Measurements from ENCODE around the gene AOPEP.

AOPEP gene

DNA sequence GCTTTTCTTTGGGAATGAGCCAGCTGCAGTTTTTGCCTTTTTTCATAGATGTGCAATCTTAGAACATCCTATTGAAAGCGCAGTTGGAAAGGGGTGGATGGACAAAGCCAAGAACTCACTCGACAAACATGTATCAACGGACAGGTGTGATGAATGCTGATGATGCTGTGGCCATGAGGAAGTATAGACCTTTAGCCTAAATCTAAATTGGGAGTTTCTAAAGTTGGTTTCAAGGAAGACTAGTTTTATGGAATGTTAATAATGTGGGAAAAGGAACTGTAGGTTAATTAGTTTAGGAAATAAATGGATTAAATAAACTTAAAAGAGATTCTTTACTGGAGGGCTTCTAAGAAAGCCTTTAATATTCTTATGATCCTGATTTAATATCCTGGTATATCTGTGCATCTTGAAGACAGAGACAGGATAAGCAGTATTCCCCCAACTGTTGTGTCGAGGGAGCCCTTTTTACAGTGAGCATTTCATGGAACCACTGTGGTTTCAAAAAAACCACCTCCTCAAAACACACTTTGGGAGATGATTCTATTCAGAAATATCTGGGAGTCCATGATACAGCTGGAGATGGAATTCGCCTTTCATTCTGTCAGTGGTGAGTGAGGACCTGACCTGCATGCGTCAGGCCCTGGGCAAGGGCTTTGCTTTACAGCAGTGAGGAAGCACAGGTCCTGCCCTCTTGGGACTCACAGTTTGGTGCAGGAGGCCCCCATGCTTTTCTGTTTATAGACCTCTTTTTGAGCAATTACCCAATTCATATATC lies 82.6 kb downstream of the AOPEP start:
- Histone ChIP-seq H3K27ac (ENCODE audit: low read depth in 2 of 2, low read length in 2 of 2) (no peak overlapping the region), H3K9ac (ENCODE audit: low read depth in 1 of 2, low read length in 2 of 2) (no peak overlapping the region), H3K4me3 (ENCODE audit: low read length in 2 of 2) (no peak overlapping the region), H3K9me3 (ENCODE audit: control insufficient read depth in 2 of 2, low read length in 2 of 2) (no peaks in the 10 kb centered on the region), H3K36me3 (ENCODE audit: control insufficient read depth in 2 of 2, insufficient read depth in 2 of 2, low read length in 2 of 2) (no peaks in the 10 kb centered on the region), H3K4me1 (ENCODE audit: control insufficient read depth in 2 of 2, insufficient read depth in 2 of 2, low read length in 2 of 2) (peaks cover 7 to 20% of the 10 kb centered on the region in 2 donors), H3K27me3 (ENCODE audit: control insufficient read depth in 2 of 2, insufficient read depth in 2 of 2, low read length in 2 of 2) (no peaks in the 10 kb centered on the region)

DNA sequence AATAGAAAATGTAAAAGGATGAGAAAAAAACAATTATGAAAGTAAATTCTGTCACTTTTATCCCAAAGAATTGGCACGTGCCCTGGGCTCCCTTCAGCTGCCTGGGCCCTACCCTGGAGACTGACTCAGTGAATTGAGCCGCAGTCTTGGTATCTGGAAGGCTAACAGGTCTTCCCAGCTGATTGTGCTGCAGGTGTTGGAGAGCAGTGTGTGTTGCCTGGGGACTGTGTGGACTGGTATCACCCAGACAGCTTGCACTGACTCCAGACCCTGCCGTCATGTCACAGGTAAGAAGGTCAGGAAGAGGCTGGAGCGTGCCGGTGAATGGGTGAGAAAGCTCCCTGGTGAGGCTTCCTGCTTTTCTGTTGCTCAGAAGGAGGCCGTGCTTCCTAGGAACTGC lies 83.3 kb downstream of the AOPEP start:
- Histone ChIP-seq H3K9ac (ENCODE audit: low read depth in 1 of 2, low read length in 2 of 2) (no peak overlapping the region), H3K27me3 (ENCODE audit: control insufficient read depth in 2 of 2, insufficient read depth in 2 of 2, low read length in 2 of 2) (no peaks in the 10 kb centered on the region), H3K4me1 (ENCODE audit: control insufficient read depth in 2 of 2, insufficient read depth in 2 of 2, low read length in 2 of 2) (peaks cover 5 to 19% of the 10 kb centered on the region in 2 donors), H3K27ac (ENCODE audit: low read depth in 2 of 2, low read length in 2 of 2) (no peak overlapping the region), H3K9me3 (ENCODE audit: control insufficient read depth in 2 of 2, low read length in 2 of 2) (no peaks in the 10 kb centered on the region), H3K36me3 (ENCODE audit: control insufficient read depth in 2 of 2, insufficient read depth in 2 of 2, low read length in 2 of 2) (no peaks in the 10 kb centered on the region), H3K4me3 (ENCODE audit: low read length in 2 of 2) (no peak overlapping the region)

DNA sequence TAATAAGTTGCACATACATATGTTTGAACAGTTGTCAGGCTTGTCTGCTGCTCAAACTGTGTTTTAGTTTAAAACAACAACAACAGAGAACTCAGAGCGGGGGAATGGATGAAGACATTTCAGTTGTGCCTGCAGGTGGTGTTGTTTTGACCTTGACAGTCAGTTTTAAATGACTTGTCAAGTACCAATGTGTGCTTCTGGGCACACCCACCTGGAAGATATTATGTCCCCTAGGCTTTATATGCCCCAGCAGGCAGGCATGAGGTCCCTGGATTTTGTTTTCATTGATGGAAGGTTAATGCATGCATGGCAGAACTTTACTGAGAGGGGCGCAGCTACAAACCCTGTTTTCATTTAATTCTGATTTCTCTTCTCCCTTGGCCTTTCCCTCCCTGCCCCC lies 84.6 kb downstream of the AOPEP start:
- Histone ChIP-seq H3K36me3 (ENCODE audit: control insufficient read depth in 2 of 2, insufficient read depth in 2 of 2, low read length in 2 of 2) (no peaks in the 10 kb centered on the region), H3K9ac (ENCODE audit: low read depth in 1 of 2, low read length in 2 of 2) (no peak overlapping the region), H3K4me1 (ENCODE audit: control insufficient read depth in 2 of 2, insufficient read depth in 2 of 2, low read length in 2 of 2) (peaks cover 0 to 6% of the 10 kb centered on the region in 2 donors), H3K9me3 (ENCODE audit: control insufficient read depth in 2 of 2, low read length in 2 of 2) (no peaks in the 10 kb centered on the region), H3K4me3 (ENCODE audit: low read length in 2 of 2) (no peak overlapping the region), H3K27me3 (ENCODE audit: control insufficient read depth in 2 of 2, insufficient read depth in 2 of 2, low read length in 2 of 2) (no peaks in the 10 kb centered on the region), H3K27ac (ENCODE audit: low read depth in 2 of 2, low read length in 2 of 2) (no peak overlapping the region)

DNA sequence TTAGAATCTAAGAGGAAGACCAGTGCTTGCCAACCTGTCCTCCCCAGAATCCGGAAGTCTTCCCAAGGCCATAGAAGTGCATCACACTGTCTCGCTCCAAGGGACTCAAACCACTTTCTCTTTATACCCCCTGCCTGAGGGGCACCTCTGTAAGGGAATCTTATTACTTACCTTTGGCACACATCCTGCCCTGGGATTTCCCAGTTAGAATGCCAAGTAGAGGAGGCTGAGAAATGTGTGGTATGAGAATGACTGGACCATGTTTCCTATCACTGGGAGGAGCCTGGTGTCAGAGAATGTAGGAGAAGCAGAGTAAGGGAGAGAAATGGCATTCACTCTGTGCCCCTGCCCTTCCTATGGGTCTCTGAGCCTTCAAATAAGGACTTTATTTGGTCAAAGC lies 85.8 kb downstream of the AOPEP start:
- H3K27ac ChIP-seq (ENCODE audit: low read depth in 2 of 2, low read length in 2 of 2) = no peak overlapping the region
- no peaks in the 10 kb centered on the region for H3K9me3 ChIP-seq (ENCODE audit: control insufficient read depth in 2 of 2, low read length in 2 of 2)

DNA sequence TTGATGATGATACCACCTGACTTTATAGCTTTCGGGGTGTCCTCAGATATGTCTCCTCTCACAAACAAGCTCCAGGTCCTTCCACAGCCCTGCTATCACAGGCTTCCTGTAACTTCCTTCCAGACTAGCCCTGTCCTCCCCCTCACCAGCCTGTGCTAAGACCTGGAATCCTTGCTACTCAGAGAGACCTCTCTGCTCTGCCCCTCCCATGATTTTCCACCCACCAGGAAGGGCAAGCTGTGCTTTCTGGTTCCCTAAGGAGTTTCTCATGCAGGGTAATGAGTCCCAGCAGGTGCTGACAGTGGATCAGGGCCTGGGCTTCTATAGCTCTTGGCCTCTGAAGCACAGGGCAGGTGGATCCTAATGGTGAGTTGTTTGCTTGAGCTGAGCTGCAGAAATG lies 86.9 kb downstream of the AOPEP start:
- H3K27me3 ChIP-seq (ENCODE audit: control insufficient read depth in 2 of 2, insufficient read depth in 2 of 2, low read length in 2 of 2) = no peaks in the 10 kb centered on the region
- H3K4me1 ChIP-seq (ENCODE audit: control insufficient read depth in 2 of 2, insufficient read depth in 2 of 2, low read length in 2 of 2) = no peaks in the 10 kb centered on the region
- H3K36me3 ChIP-seq (ENCODE audit: control insufficient read depth in 2 of 2, insufficient read depth in 2 of 2, low read length in 2 of 2) = no peaks in the 10 kb centered on the region
- H3K9ac ChIP-seq (ENCODE audit: low read depth in 1 of 2, low read length in 2 of 2) = no peak overlapping the region
- no peak overlapping the region for H3K27ac ChIP-seq (ENCODE audit: low read depth in 2 of 2, low read length in 2 of 2)
- H3K9me3 ChIP-seq (ENCODE audit: control insufficient read depth in 2 of 2, low read length in 2 of 2) = no peaks in the 10 kb centered on the region
- no peak overlapping the region for H3K4me3 ChIP-seq (ENCODE audit: low read length in 2 of 2)

More for the DNA sequence above, 85.8 kb downstream of the AOPEP start:
- no peaks in the 10 kb centered on the region for H3K27me3 ChIP-seq (ENCODE audit: control insufficient read depth in 2 of 2, insufficient read depth in 2 of 2, low read length in 2 of 2)
- H3K9ac ChIP-seq (ENCODE audit: low read depth in 1 of 2, low read length in 2 of 2) = no peak overlapping the region
- H3K4me3 ChIP-seq (ENCODE audit: low read length in 2 of 2) = no peak overlapping the region
- H3K4me1 ChIP-seq (ENCODE audit: control insufficient read depth in 2 of 2, insufficient read depth in 2 of 2, low read length in 2 of 2) = no peaks in the 10 kb centered on the region
- H3K36me3 ChIP-seq (ENCODE audit: control insufficient read depth in 2 of 2, insufficient read depth in 2 of 2, low read length in 2 of 2) = no peaks in the 10 kb centered on the region

DNA sequence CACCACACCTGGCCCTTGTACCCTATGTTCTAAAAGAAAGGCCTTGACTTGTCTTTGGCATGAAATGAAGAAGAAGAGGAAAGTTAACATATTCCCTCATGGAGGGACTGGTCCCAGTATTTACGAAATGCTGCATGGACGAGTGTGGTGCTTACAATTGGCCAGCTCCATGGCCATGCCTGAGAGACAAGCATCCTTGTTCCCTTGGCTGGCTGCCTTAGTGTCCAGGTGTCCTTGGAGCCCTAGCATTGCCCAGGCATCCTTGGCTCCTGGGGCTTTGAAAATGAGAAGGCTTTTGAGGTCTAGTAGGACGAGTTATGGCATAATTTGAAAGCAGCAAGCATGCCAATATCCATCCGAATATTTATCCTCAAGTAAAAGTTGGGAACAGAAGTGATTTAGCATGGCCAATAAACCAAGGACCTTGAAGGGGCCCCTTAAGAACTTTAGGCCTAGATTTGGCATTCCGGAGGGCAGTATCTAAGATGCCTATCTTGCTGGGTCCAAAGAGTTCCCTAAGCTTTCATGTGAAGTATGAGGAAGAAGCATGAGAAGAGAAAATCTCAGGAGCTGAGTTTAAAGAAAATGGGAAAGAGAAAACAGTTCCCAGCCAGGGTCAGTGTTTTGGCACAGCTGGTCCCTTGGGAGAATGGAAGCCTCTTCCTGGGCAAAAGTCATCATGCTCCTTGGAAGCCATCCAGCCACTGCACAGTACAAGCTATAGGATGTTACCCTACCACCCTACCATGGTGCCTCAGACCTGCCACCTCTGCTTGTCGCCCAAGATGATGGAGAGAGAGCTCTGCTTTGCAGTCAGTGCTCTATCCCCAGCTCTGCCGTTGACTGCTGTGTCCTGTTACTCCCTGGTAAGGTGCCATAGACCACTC lies 91.0 kb downstream of the AOPEP start:
- no peaks in the 10 kb centered on the region for H3K9me3 ChIP-seq (ENCODE audit: control insufficient read depth in 2 of 2, low read length in 2 of 2)
- H3K4me3 ChIP-seq (ENCODE audit: low read length in 2 of 2) = no peak overlapping the region
- H3K4me1 ChIP-seq (ENCODE audit: control insufficient read depth in 2 of 2, insufficient read depth in 2 of 2, low read length in 2 of 2) = peaks cover 0 to 3% of the 10 kb centered on the region in 2 donors
- no peak overlapping the region for H3K27ac ChIP-seq (ENCODE audit: low read depth in 2 of 2, low read length in 2 of 2)
- H3K36me3 ChIP-seq (ENCODE audit: control insufficient read depth in 2 of 2, insufficient read depth in 2 of 2, low read length in 2 of 2) = no peaks in the 10 kb centered on the region
- no peak overlapping the region for H3K9ac ChIP-seq (ENCODE audit: low read depth in 1 of 2, low read length in 2 of 2)
- H3K27me3 ChIP-seq (ENCODE audit: control insufficient read depth in 2 of 2, insufficient read depth in 2 of 2, low read length in 2 of 2) = no peaks in the 10 kb centered on the region

DNA sequence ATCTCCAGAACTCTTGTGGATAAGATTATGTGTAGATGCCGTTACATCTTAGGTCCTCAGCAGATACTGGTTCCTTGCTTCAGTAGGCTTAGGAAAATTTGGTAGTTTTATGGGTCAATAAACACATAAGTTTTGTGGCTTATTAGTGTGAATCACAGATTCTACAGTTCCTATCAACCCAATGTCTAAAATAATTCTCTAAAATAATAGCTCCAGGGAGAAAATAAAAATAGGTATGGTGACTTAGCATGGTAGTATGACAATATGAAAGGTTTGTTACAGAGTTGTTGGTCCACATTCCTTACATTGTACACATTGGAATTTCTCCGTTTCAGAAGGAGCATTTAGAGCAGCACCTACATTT lies 91.7 kb downstream of the AOPEP start:
- no peak overlapping the region for H3K9ac ChIP-seq (ENCODE audit: low read depth in 1 of 2, low read length in 2 of 2)
- no peaks in the 10 kb centered on the region for H3K27me3 ChIP-seq (ENCODE audit: control insufficient read depth in 2 of 2, insufficient read depth in 2 of 2, low read length in 2 of 2)
- peaks cover 0 to 3% of the 10 kb centered on the region in 2 donors for H3K4me1 ChIP-seq (ENCODE audit: control insufficient read depth in 2 of 2, insufficient read depth in 2 of 2, low read length in 2 of 2)
- no peak overlapping the region for H3K4me3 ChIP-seq (ENCODE audit: low read length in 2 of 2)
- H3K9me3 ChIP-seq (ENCODE audit: control insufficient read depth in 2 of 2, low read length in 2 of 2) = no peaks in the 10 kb centered on the region
- H3K27ac ChIP-seq (ENCODE audit: low read depth in 2 of 2, low read length in 2 of 2) = no peak overlapping the region
- no peaks in the 10 kb centered on the region for H3K36me3 ChIP-seq (ENCODE audit: control insufficient read depth in 2 of 2, insufficient read depth in 2 of 2, low read length in 2 of 2)

DNA sequence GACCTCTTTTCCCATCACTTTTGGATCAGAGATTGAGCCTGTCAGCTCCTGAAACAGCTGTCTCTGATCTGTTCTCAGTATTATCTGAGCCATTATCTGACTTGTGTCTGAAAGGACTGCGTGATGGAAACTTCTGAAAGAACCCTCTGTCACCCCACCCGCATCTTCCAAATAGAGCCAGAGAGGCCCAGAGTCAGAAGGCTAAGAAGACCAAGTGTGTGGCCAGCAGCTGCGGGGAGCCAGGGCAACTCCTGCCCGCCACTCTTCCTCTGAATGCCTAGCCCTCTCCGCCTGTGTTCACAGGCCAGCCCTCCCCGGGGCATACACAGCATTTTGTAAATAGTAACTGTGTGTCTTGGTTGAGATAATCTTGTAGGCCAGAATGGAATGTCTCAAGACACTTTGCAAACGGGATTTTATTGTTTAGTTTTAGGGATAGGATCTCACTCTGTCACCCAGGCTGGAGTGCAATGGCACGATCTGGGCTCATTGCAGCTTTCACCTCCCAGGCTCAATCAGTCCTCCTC lies 92.7 kb downstream of the AOPEP start:
- H3K9ac ChIP-seq (ENCODE audit: low read depth in 1 of 2, low read length in 2 of 2) = no peak overlapping the region
- no peaks in the 10 kb centered on the region for H3K27me3 ChIP-seq (ENCODE audit: control insufficient read depth in 2 of 2, insufficient read depth in 2 of 2, low read length in 2 of 2)
- H3K9me3 ChIP-seq (ENCODE audit: control insufficient read depth in 2 of 2, low read length in 2 of 2) = no peaks in the 10 kb centered on the region
- no peaks in the 10 kb centered on the region for H3K36me3 ChIP-seq (ENCODE audit: control insufficient read depth in 2 of 2, insufficient read depth in 2 of 2, low read length in 2 of 2)
- H3K27ac ChIP-seq (ENCODE audit: low read depth in 2 of 2, low read length in 2 of 2) = peak overlapping the region; percentile 49 to 59
- H3K4me3 ChIP-seq (ENCODE audit: low read length in 2 of 2) = no peak overlapping the region
- peaks cover 0 to 3% of the 10 kb centered on the region in 2 donors for H3K4me1 ChIP-seq (ENCODE audit: control insufficient read depth in 2 of 2, insufficient read depth in 2 of 2, low read length in 2 of 2)

DNA sequence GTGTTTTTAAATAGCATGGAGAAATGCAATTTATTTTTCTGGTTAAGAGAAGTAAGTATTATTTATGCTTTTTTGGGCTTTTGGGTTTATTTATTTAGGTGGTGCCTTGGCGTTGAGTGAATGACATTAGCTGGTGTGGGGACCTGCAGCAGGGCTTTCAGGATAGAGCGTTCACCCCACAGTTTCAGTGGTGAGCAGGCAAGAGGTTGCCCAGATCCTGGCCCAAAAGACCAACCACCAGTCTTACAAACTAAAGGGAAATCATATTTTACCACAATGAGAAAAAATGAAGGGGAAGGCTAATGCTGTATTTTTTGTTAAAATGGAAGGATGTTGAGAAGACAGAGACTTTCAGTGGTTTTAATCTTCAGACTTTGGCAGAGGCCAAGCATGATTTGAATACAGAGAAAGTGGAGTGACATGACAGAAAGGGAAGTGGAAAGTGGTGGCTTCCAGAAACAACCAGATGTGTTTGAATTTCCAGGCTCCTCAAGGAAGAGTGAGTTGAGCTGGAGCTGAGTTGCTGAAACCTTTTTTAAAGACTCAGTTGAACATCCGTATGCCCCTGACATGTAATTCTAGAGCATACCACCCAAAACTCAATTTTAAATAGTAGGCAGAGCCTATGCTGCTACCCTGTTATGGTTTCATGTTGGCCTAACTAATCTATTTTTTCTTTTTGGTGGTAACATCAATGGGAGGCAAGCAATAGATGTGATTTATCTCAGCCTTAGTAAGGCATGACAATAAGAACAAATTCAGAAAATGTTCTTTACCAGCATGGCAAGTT lies 94.8 kb downstream of the AOPEP start:
- H3K36me3 ChIP-seq (ENCODE audit: control insufficient read depth in 2 of 2, insufficient read depth in 2 of 2, low read length in 2 of 2) = no peaks in the 10 kb centered on the region
- H3K9ac ChIP-seq (ENCODE audit: low read depth in 1 of 2, low read length in 2 of 2) = no peak overlapping the region
- peaks cover 10 to 17% of the 10 kb centered on the region in 2 donors for H3K4me1 ChIP-seq (ENCODE audit: control insufficient read depth in 2 of 2, insufficient read depth in 2 of 2, low read length in 2 of 2)
- H3K27me3 ChIP-seq (ENCODE audit: control insufficient read depth in 2 of 2, insufficient read depth in 2 of 2, low read length in 2 of 2) = no peaks in the 10 kb centered on the region
- H3K9me3 ChIP-seq (ENCODE audit: control insufficient read depth in 2 of 2, low read length in 2 of 2) = no peaks in the 10 kb centered on the region
- H3K4me3 ChIP-seq (ENCODE audit: low read length in 2 of 2) = no peak overlapping the region
- H3K27ac ChIP-seq (ENCODE audit: low read depth in 2 of 2, low read length in 2 of 2) = no peak overlapping the region

Measured in mucosa of rectum (tissue), 2 donors.